Measurements from ENCODE around the gene TYMP. TPM values are rescaled to one million over a fixed set of nuclear protein-coding genes. Genes with fewer than 3 reads are reported as not detected.

Gene TYMP
- total and polyA plus RNA-seq, 10 of the 15 experiments (the other 5 are each of a cell fraction or from before 2014, with no cell fraction given): 0.42 to 57.8 (median 24.6) TPM

GRCh38 chr22:50561401-50562358 is 31.9 kb upstream of the TYMP start (continued):
- no peak for TF ChIP-seq ZBTB11 (CRISPR knock-in tag; IDR thresholded peaks at IDR 0.05)
- no peak for TF ChIP-seq CBX5 (IDR thresholded peaks at IDR 0.05; ENCODE audit: low read depth)
- no peak for TF ChIP-seq SRF (IDR thresholded peaks at IDR 0.05; ENCODE audit: low read depth in 2 of 2, low read length in 2 of 2)
- TF ChIP-seq RUNX3 (IDR thresholded peaks at IDR 0.05; ENCODE audit: low read length): no peak
- TF ChIP-seq ETV6 (conservative IDR thresholded peaks at IDR 0.05 in 1 of 2, IDR thresholded peaks at IDR 0.05 in 1 of 2; ENCODE audit: borderline replicate concordance in 1 of 2, low read depth in 1 of 2): no peak
- no peak for TF ChIP-seq PBX3 (IDR thresholded peaks at IDR 0.05; ENCODE audit: insufficient replicate concordance, low read depth, low read length)
